Parathyroid adenoma (tissue), 2 donors: Measurements from ENCODE around the gene COL23A1.

ENCODE experiments used
- H2AFZ ChIP-seq: fragments of 300-600 bp; sonication (generic); one replicate; pipeline ENCODE4 v1.7.0; 2017; ENCODE audit warnings: antibody characterized with exemption, mild to moderate bottlenecking
- H3K27ac ChIP-seq: fragments of 300-600 bp; sonication (generic); one replicate; pipeline ENCODE4 v1.7.0; 2017
- H3K27me3 ChIP-seq: fragments of 300-600 bp; sonication (generic); one replicate; pipeline ENCODE4 v1.7.0; 2017; ENCODE audit warnings: low read length; ENCODE audit not compliant: control insufficient read depth, insufficient read depth
- H3K36me3 ChIP-seq: fragments of 300-600 bp; sonication (generic); one replicate; pipeline ENCODE4 v1.7.0; 2017; ENCODE audit warnings: low read length; ENCODE audit not compliant: control insufficient read depth, insufficient read depth
- H3K4me1 ChIP-seq: fragments of 300-600 bp; sonication (generic); one replicate; pipeline ENCODE4 v1.7.0; 2017; ENCODE audit warnings: control low read depth
- H3K4me2 ChIP-seq: fragments of 300-600 bp; sonication (generic); one replicate; pipeline ENCODE4 v1.7.0; 2017; ENCODE audit warnings: low read length
- H3K4me3 ChIP-seq: fragments of 300-600 bp; sonication (generic); one replicate; pipeline ENCODE4 v1.7.0; 2017; ENCODE audit warnings: low read depth, low read length
- H3K79me2 ChIP-seq: fragments of 300-600 bp; sonication (generic); one replicate; pipeline ENCODE4 v1.7.0; 2017; ENCODE audit warnings: control low read depth
- H3K9ac ChIP-seq: fragments of 300-600 bp; sonication (generic); one replicate; pipeline ENCODE4 v1.7.0; 2017; ENCODE audit warnings: mild to moderate bottlenecking
- H3K9me3 ChIP-seq: fragments of 300-600 bp; sonication (generic); one replicate; pipeline ENCODE4 v1.7.0; 2017; ENCODE audit warnings: low read length; ENCODE audit not compliant: control insufficient read depth
- CTCF ChIP-seq: fragments of 300-600 bp; sonication (generic); IDR thresholded peaks from one replicate; pipeline ENCODE4 v1.7.0; 2017; ENCODE audit warnings: antibody characterized with exemption, mild to moderate bottlenecking
- donor health status: primary hyperparathyroidism.

COL23A1 gene

GRCh38 chr5:178519804-178520203, 70.4 kb downstream of the COL23A1 start:
- TF ChIP-seq CTCF: no peak
- no peak overlapping the region for H3K4me3 ChIP-seq

GRCh38 chr5:178519155-178519554, 71.0 kb downstream of the COL23A1 start:
- TF ChIP-seq CTCF: no peak
- no peak overlapping the region for H3K4me3 ChIP-seq
- no peak overlapping the region for H2AFZ ChIP-seq
- H3K27me3 ChIP-seq: no peaks in the 10 kb centered on the region
- H3K9ac ChIP-seq: no peak overlapping the region
- no peak overlapping the region for H3K27ac ChIP-seq
- H3K4me1 ChIP-seq: no peaks in the 10 kb centered on the region
- H3K4me2 ChIP-seq: no peak overlapping the region
- H3K9me3 ChIP-seq: no peaks in the 10 kb centered on the region
- no peaks in the 10 kb centered on the region for H3K79me2 ChIP-seq
- no peaks in the 10 kb centered on the region for H3K36me3 ChIP-seq

More at GRCh38 chr5:178519804-178520203, 70.4 kb downstream of the COL23A1 start:
- H3K9me3 ChIP-seq: no peaks in the 10 kb centered on the region
- no peak overlapping the region for H3K27ac ChIP-seq
- H3K4me2 ChIP-seq: no peak overlapping the region
- no peaks in the 10 kb centered on the region for H3K4me1 ChIP-seq
- no peak overlapping the region for H3K9ac ChIP-seq
- H3K36me3 ChIP-seq: no peaks in the 10 kb centered on the region
- H3K79me2 ChIP-seq: no peaks in the 10 kb centered on the region
- no peaks in the 10 kb centered on the region for H3K27me3 ChIP-seq
- H2AFZ ChIP-seq: no peak overlapping the region

- no peaks in the 10 kb centered on the region for H3K79me2 ChIP-seq
- no peaks in the 10 kb centered on the region for H3K27me3 ChIP-seq
- H2AFZ ChIP-seq: no peak overlapping the region
- no peak overlapping the region for H3K27ac ChIP-seq
- no peak overlapping the region for H3K4me2 ChIP-seq
- no peak for TF ChIP-seq CTCF
- no peak overlapping the region for H3K4me3 ChIP-seq
- H3K36me3 ChIP-seq: no peaks in the 10 kb centered on the region
- H3K9me3 ChIP-seq: no peaks in the 10 kb centered on the region
- no peak overlapping the region for H3K9ac ChIP-seq
- no peaks in the 10 kb centered on the region for H3K4me1 ChIP-seq
These were observed 73.5 kb downstream of the COL23A1 start for GRCh38 chr5:178516504-178517235.

GRCh38 chr5:178515776-178516503, 74.3 kb downstream of the COL23A1 start:
- Histone ChIP-seq H3K9me3 (no peaks in the 10 kb centered on the region), H3K27ac (no peak overlapping the region), H3K4me3 (no peak overlapping the region), H3K27me3 (no peaks in the 10 kb centered on the region), H3K36me3 (no peaks in the 10 kb centered on the region), H3K4me2 (no peak overlapping the region), H2AFZ (no peak overlapping the region), H3K79me2 (no peaks in the 10 kb centered on the region), H3K9ac (no peak overlapping the region), H3K4me1 (no peaks in the 10 kb centered on the region)
- no peak for TF ChIP-seq CTCF
